ENCODE measurements around the gene ENAH.

DNA sequence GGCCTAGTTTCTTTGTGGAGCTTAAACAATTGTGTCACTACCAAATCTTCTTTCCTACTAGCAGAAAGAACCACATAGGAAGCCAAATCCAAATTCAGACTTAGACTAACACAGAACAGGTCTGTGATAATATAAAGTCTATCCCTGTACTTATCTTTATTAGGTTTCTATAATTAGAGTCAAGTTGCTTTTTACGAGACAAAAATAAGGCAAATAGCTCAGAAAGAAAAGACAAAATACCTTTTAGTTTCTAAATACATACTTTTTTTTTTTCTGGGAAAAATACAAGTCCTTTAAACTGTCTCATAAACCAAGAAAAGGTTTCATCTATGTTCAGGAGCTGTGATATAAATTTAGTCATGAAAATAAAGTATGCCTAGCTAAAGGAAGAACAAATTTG, 146.2 kb downstream of the ENAH start:
- TF ChIP-seq, protein P1, sequence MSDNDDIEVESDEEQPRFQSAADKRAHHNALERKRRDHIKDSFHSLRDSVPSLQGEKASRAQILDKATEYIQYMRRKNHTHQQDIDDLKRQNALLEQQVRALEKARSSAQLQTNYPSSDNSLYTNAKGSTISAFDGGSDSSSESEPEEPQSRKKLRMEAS (IDR thresholded peaks at IDR 0.05): no peak
- no peak for TF ChIP-seq YY1 (IDR thresholded peaks at IDR 0.05; ENCODE audit: low read depth)
- no peak for TF ChIP-seq TAF1 (IDR thresholded peaks at IDR 0.05; ENCODE audit: low read depth)
- TF ChIP-seq EP300 (IDR thresholded peaks at IDR 0.05; ENCODE audit: borderline replicate concordance): no peak
- TF ChIP-seq REST (IDR thresholded peaks at IDR 0.05; ENCODE audit: low read depth): no peak
- TF ChIP-seq, protein P2, sequence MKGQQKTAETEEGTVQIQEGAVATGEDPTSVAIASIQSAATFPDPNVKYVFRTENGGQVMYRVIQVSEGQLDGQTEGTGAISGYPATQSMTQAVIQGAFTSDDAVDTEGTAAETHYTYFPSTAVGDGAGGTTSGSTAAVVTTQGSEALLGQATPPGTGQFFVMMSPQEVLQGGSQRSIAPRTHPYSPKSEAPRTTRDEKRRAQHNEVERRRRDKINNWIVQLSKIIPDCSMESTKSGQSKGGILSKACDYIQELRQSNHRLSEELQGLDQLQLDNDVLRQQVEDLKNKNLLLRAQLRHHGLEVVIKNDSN (IDR thresholded peaks at IDR 0.05): no peak
- no peak for TF ChIP-seq FOXM1 (IDR thresholded peaks at IDR 0.05; ENCODE audit: borderline replicate concordance, low read depth)
- no peak for TF ChIP-seq EGR1 (IDR thresholded peaks at IDR 0.05)

All from Ishikawa (cell line).